HCT116 (cell line): ENCODE results near the gene UPP2. TPM values are rescaled to one million over a fixed set of nuclear protein-coding genes. Genes with fewer than 3 reads are reported as not detected.

Experiments
- ATAC-seq: fragments of 200-7000 bp; cut with Tn5 transposase; 2 replicates; pipeline ENCODE4 v1.9.1; 2020; ENCODE audit warnings: mild to moderate bottlenecking, moderate library complexity
- BruUV-seq: library from RNA; stranded (reverse); fragments of 400-500 nt; replicated peaks from 2 replicates; lab custom pipeline; 2021; lab: Mats Ljungman, UMichigan
- CTCF ChIA-PET: fragments of 300-600 bp; sonication (Branson Sonifier 250); formaldehyde crosslinking; loops from one replicate; lab custom pipeline; 2021; ENCODE audit warnings: antibody characterized with exemption; lab: Charles Lee
- POLR2A ChIA-PET: fragments of 300-600, 350-600 bp; sonication (Branson Sonifier 250); formaldehyde crosslinking; loops from one replicate; lab custom pipeline; 2021; ENCODE audit warnings: antibody characterized with exemption; lab: Charles Lee
- RAD21 ChIA-PET, 2 experiments: fragments of 300-600 bp; sonication (Branson Sonifier 250); formaldehyde crosslinking; loops; one replicate each; lab custom pipeline; 2023; ENCODE audit warnings: low total read pairs in 2 of 2; ENCODE audit not compliant: uncharacterized antibody in 2 of 2, unreplicated experiment in 2 of 2, low non-redundant PET in 1 of 2; lab: Charles Lee
- DNase-seq: peaks from one replicate; pipeline ENCODE4 v3.0.0-alpha.2; 2010; ENCODE audit warnings: low read depth, low spot score
- H2AFZ ChIP-seq: fragments of 200-600 bp; shearing (Covaris generic), sonication (generic); 2 replicates; pipeline ENCODE4 v1.6.1; 2017; ENCODE audit warnings: low read depth, mixed run types, mixed read lengths, antibody characterized with exemption, low read length; ENCODE audit not compliant: poor library complexity, severe bottlenecking
- H3K27ac ChIP-seq: 2 replicates; pipeline ENCODE4 v1.5.1; 2012; ENCODE audit warnings: low read depth, low read length
- H3K27me3 ChIP-seq: fragments of 200-600 bp; sonication (generic); 2 replicates; pipeline ENCODE4 v1.6.1; 2016; ENCODE audit warnings: mixed run types, low read length, mixed read lengths; ENCODE audit not compliant: insufficient read depth
- H3K36me3 ChIP-seq, 2 experiments: fragments of 200-500 bp in 1 of 2; fragments of 200-600 bp in 1 of 2; sonication (Bioruptor generic) in 1 of 2; sonication (generic) in 1 of 2; 2 replicates each; pipeline versions ENCODE4 v1.5.1 to v1.6.1; 2014 to 2016; ENCODE audit warnings: low read length in 2 of 2, inconsistent platforms in 1 of 2, mixed read lengths in 1 of 2, mixed run types in 1 of 2; ENCODE audit not compliant: insufficient read depth in 2 of 2, control insufficient read depth in 1 of 2
- H3K4me1 ChIP-seq, 2 experiments: fragments of 200-600 bp in 1 of 2; sonication (generic) in 1 of 2; 2 replicates each; pipeline versions ENCODE4 v1.5.1 to v1.6.1; 2012 to 2017; ENCODE audit warnings: low read length in 2 of 2, inconsistent platforms in 1 of 2, mild to moderate bottlenecking in 1 of 2, mixed read lengths in 1 of 2, mixed run types in 1 of 2, moderate library complexity in 1 of 2; ENCODE audit not compliant: insufficient read depth in 2 of 2, control insufficient read depth in 1 of 2
- H3K4me2 ChIP-seq: fragments of 200-600 bp; sonication (generic); 2 replicates; pipeline ENCODE4 v1.6.1; 2017; ENCODE audit warnings: mixed run types, low read length, mixed read lengths
- H3K4me3 ChIP-seq, 2 experiments: fragments of 200-600 bp in 1 of 2; sonication (generic) in 1 of 2; replicated peaks in 1 of 2; 2 replicates each; pipeline ENCODE4 v1.5.1; 2011 to 2016; ENCODE audit warnings: low read length in 2 of 2, control low read depth in 1 of 2, low read depth in 1 of 2, mild to moderate bottlenecking in 1 of 2, mixed read lengths in 1 of 2, mixed run types in 1 of 2
- H3K79me2 ChIP-seq: fragments of 200-600 bp; sonication (generic); 2 replicates; pipeline ENCODE4 v1.6.1; 2017; ENCODE audit warnings: mild to moderate bottlenecking, mixed run types, low read length, moderate library complexity, mixed read lengths; ENCODE audit not compliant: insufficient read depth
- H3K9ac ChIP-seq: fragments of 200-600 bp; sonication (generic); 2 replicates; pipeline ENCODE4 v1.6.1; 2016; ENCODE audit warnings: low read length, mixed read lengths
- H3K9me2 ChIP-seq: fragments of 200-600 bp; sonication (generic), shearing (Covaris generic); 2 replicates; pipeline ENCODE4 v1.6.1; 2017; ENCODE audit warnings: mixed run types, mild to moderate bottlenecking, moderate library complexity; ENCODE audit not compliant: insufficient read depth
- H3K9me3 ChIP-seq, 2 experiments: fragments of 200-500 bp in 1 of 2; fragments of 200-600 bp in 1 of 2; sonication (Bioruptor generic) in 1 of 2; sonication (generic) in 1 of 2; 2 replicates each; pipeline ENCODE4 v1.6.1; 2014 to 2017; ENCODE audit warnings: low read length in 2 of 2, mixed read lengths in 2 of 2, inconsistent platforms in 1 of 2, low read depth in 1 of 2, mild to moderate bottlenecking in 1 of 2, mixed run types in 1 of 2, moderate library complexity in 1 of 2; ENCODE audit not compliant: control insufficient read depth in 1 of 2, insufficient read depth in 1 of 2
- H4K20me1 ChIP-seq: fragments of 200-600 bp; sonication (generic), shearing (Covaris generic); 2 replicates; pipeline ENCODE4 v1.6.1; 2017; ENCODE audit warnings: mixed run types, mild to moderate bottlenecking, moderate library complexity; ENCODE audit not compliant: insufficient read depth
- CBX3 ChIP-seq: IDR thresholded peaks from 2 replicates; pipeline ENCODE4 v1.6.1; 2012; ENCODE audit warnings: low read depth
- ELF1 ChIP-seq: IDR thresholded peaks from 2 replicates; pipeline ENCODE4 v1.6.1; 2012; ENCODE audit warnings: low read depth, borderline replicate concordance
- MAX ChIP-seq: IDR thresholded peaks from 2 replicates; pipeline ENCODE4 v1.6.1; 2012
- SIN3A ChIP-seq: IDR thresholded peaks from 2 replicates; pipeline ENCODE4 v1.6.1; 2012; ENCODE audit warnings: low read depth
- SP1 ChIP-seq: IDR thresholded peaks from 2 replicates; pipeline ENCODE4 v1.6.1; 2012; ENCODE audit warnings: low read depth
- intact Hi-C: fragments of 100-400 bp; cut with micrococcal nuclease; formaldehyde crosslinking; loops from 2 replicates; pipeline ENCODE4 v1.10.0; 2022
- total RNA-seq: library from RNA; stranded (reverse); gene quantifications from one replicate; pipeline ENCODE4 v1.2.1, GENCODE V29; 2021; ENCODE audit not compliant: unreplicated experiment

Gene UPP2
- total RNA-seq, 1 experiment from 2014 or later, result not detected

DNA sequence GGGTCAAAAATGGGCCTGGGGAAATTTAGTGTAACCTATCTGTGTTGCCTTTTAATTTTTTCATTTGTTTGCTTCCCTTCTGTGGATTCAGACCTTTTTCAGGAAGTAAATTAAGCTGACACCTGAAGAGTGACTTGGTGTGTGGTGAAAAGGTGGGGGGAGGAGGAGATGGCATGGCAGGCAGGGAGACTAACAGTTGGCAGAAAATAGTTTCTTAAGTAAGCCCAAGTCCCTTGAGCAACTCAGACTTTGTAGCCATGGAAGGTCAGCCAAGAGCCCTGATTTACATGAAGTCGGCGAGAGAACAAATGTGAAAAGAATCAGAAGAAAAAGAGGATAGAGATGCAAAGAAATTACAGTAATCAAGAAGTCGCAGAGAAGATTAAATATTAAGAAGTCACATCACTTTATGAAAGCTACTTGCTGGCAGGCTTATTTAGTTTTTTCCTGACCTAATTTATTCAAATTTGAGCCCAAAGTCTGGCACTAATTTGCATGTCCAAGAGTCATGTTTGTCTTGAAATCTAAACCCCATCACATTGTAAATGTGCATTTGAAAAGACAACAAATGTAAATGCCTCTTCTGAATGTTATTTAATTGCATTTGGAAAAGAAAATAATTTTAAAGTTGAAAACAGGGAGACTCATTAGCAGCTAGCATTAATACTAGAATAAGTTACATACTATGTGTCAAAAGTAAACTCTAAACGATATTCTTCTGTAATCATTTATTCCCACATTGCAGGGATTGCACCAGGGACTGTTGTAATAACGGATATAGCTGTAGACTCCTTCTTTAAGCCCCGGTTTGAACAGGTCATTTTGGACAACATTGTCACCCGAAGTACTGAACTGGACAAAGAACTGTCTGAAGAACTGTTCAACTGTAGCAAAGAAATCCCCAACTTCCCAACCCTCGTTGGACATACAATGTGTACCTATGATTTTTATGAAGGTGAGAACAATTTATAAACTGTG, 19.3 kb downstream of the UPP2 start:
- H3K27ac ChIP-seq, result no peak overlapping the region
- no peaks in the 10 kb centered on the region for H3K27me3 ChIP-seq
- H3K79me2 ChIP-seq, result no peaks in the 10 kb centered on the region
- ATAC-seq (no peak), DNase-seq (no peak)
- no peak overlapping the region for H3K9ac ChIP-seq
- no peak overlapping the region for H3K4me2 ChIP-seq
- CTCF ChIA-PET, result no interaction called here
- RAD21 ChIA-PET, result no interaction called here
- no peak overlapping the region for H3K4me3 ChIP-seq
- no peaks in the 10 kb centered on the region for H3K9me2 ChIP-seq
- intact Hi-C loops, result no loop called here
- no peaks in the 10 kb centered on the region for H4K20me1 ChIP-seq
- no peaks in the 10 kb centered on the region for H3K9me3 ChIP-seq
- no peak overlapping the region for H2AFZ ChIP-seq
- no TSS peak for BruUV-seq
- no peaks in the 10 kb centered on the region for H3K4me1 ChIP-seq
- no peaks in the 10 kb centered on the region for H3K36me3 ChIP-seq
- POLR2A ChIA-PET, result no interaction called here
- TF ChIP-seq SP1 (no peak), MAX (no peak), SIN3A (no peak)

- no peaks in the 10 kb centered on the region for H3K36me3 ChIP-seq
- ChIA-PET RAD21 (no interaction called here), CTCF (no interaction called here), POLR2A (no interaction called here)
- H3K4me1 ChIP-seq, result peaks cover 2 to 3% of the 10 kb centered on the region in 2 experiments; a peak in 2 of 4 replicates
- no peak overlapping the region for H3K4me3 ChIP-seq
- TF ChIP-seq ELF1 (no peak), CBX3 (no peak)
- H3K27ac ChIP-seq, result no peak overlapping the region
- H3K9me3 ChIP-seq, result no peaks in the 10 kb centered on the region
- no peaks in the 10 kb centered on the region for H3K9me2 ChIP-seq
- DNase-seq (no peak), ATAC-seq (no peak)
- no peaks in the 10 kb centered on the region for H4K20me1 ChIP-seq
- no peaks in the 10 kb centered on the region for H3K79me2 ChIP-seq
- no peak overlapping the region for H3K9ac ChIP-seq
- BruUV-seq, result no TSS peak
- H2AFZ ChIP-seq, result no peak overlapping the region
- intact Hi-C loops, result no loop called here
- H3K4me2 ChIP-seq, result no peak overlapping the region
- H3K27me3 ChIP-seq, result no peaks in the 10 kb centered on the region
Observed at GRCh38 chr2:158124896-158125295, 23.2 kb downstream of the UPP2 start.
